Activated T-helper 2 cell treated with anti-CD3 and anti-CD28 coated beads, Interferon-gamma antibody, Interleukin-2, Interleukin-4, amounts not matched to agents 10 μg/mL and 5 μg/mL and 100 μg/mL, durations not matched to agents 14 hours and 24 hours and 36 hours (primary cell): ENCODE results near the gene PCDHA1. TPM values are rescaled to one million over a fixed set of nuclear protein-coding genes. Genes with fewer than 3 reads are reported as not detected.

ENCODE experiments used
- DNase-seq: peaks from one replicate; pipeline ENCODE4 v3.0.0; 2021; ENCODE audit warnings: low spot score
- H3K27ac Mint-ChIP-seq: one replicate; pipeline ENCODE4 v1.8.0; 2021; ENCODE audit warnings: mixed read lengths
- H3K27me3 Mint-ChIP-seq: one replicate; pipeline ENCODE4 v1.8.0; 2021; ENCODE audit warnings: low read depth, mixed read lengths
- H3K36me3 Mint-ChIP-seq: one replicate; pipeline ENCODE4 v1.8.0; 2021; ENCODE audit warnings: low read depth, mixed read lengths
- H3K4me1 Mint-ChIP-seq: one replicate; pipeline ENCODE4 v1.8.0; 2021; ENCODE audit warnings: low read depth, mixed read lengths
- H3K4me3 Mint-ChIP-seq: one replicate; pipeline ENCODE4 v1.8.0; 2021; ENCODE audit warnings: low read depth, mild to moderate bottlenecking, moderate library complexity, mixed read lengths
- H3K9me3 Mint-ChIP-seq: one replicate; pipeline ENCODE4 v1.8.0; 2021; ENCODE audit warnings: mixed read lengths
- intact Hi-C: fragments of 100-400 bp; cut with micrococcal nuclease; formaldehyde crosslinking; loops from one replicate; pipeline ENCODE4 v1.15.1; 2023
- total RNA-seq: library from RNA; stranded (reverse); gene quantifications from 2 replicates; pipeline ENCODE4 v1.2.3, GENCODE V29; 2022

PCDHA1 gene
- total RNA-seq, 1 donor from 2014 or later, result not detected

- Mint-ChIP-seq H3K4me1 (no peaks in the 10 kb centered on the region), H3K9me3 (no peaks in the 10 kb centered on the region), H3K27me3 (no peaks in the 10 kb centered on the region), H3K27ac (no peak overlapping the region), H3K4me3 (no peak overlapping the region), H3K36me3 (no peaks in the 10 kb centered on the region)
- intact Hi-C loops, result no loop called here
- no peak for DNase-seq
Observed at GRCh38 chr5:140978260-140978659, 192.3 kb downstream of the PCDHA1 start.

- no peak for DNase-seq
- no peaks in the 10 kb centered on the region for H3K9me3 Mint-ChIP-seq
- no peak overlapping the region for H3K4me3 Mint-ChIP-seq
- no peaks in the 10 kb centered on the region for H3K4me1 Mint-ChIP-seq
- H3K27me3 Mint-ChIP-seq, result no peaks in the 10 kb centered on the region
- H3K36me3 Mint-ChIP-seq, result no peaks in the 10 kb centered on the region
- no peak overlapping the region for H3K27ac Mint-ChIP-seq
- intact Hi-C loops, result no loop called here
Observed at GRCh38 chr5:140978983-140979382, 193.0 kb downstream of the PCDHA1 start.

- Mint-ChIP-seq H3K4me3 (no peak overlapping the region), H3K36me3 (no peaks in the 10 kb centered on the region), H3K4me1 (no peaks in the 10 kb centered on the region), H3K9me3 (no peaks in the 10 kb centered on the region), H3K27me3 (no peaks in the 10 kb centered on the region), H3K27ac (no peak overlapping the region)
- intact Hi-C loops, result no loop called here
- no peak for DNase-seq
Observed at GRCh38 chr5:140982083-140982716, 196.3 kb downstream of the PCDHA1 start.

GRCh38 chr5:140986117-140986521 is 200.2 kb downstream of the PCDHA1 start:
- DNase-seq, result no peak
- Mint-ChIP-seq H3K4me3 (no peak overlapping the region), H3K27ac (no peak overlapping the region), H3K4me1 (no peaks in the 10 kb centered on the region), H3K27me3 (no peaks in the 10 kb centered on the region), H3K9me3 (no peaks in the 10 kb centered on the region), H3K36me3 (no peaks in the 10 kb centered on the region)
- intact Hi-C loops, result no loop called here

GRCh38 chr5:140988100-140988499 is 202.2 kb downstream of the PCDHA1 start:
- intact Hi-C loops, result no loop called here
- H3K27me3 Mint-ChIP-seq, result no peaks in the 10 kb centered on the region
- H3K4me3 Mint-ChIP-seq, result no peak overlapping the region
- no peaks in the 10 kb centered on the region for H3K36me3 Mint-ChIP-seq
- no peak for DNase-seq
- no peaks in the 10 kb centered on the region for H3K9me3 Mint-ChIP-seq
- no peak overlapping the region for H3K27ac Mint-ChIP-seq
- H3K4me1 Mint-ChIP-seq, result no peaks in the 10 kb centered on the region

- DNase-seq, result no peak
- intact Hi-C loops, result no loop called here
- Mint-ChIP-seq H3K27ac (no peak overlapping the region), H3K4me1 (no peaks in the 10 kb centered on the region), H3K36me3 (no peaks in the 10 kb centered on the region), H3K4me3 (no peak overlapping the region), H3K27me3 (no peaks in the 10 kb centered on the region), H3K9me3 (no peaks in the 10 kb centered on the region)
Observed at GRCh38 chr5:140988608-140989007, 202.7 kb downstream of the PCDHA1 start.

- Mint-ChIP-seq H3K36me3 (no peaks in the 10 kb centered on the region), H3K27ac (no peak overlapping the region), H3K4me3 (no peak overlapping the region), H3K4me1 (no peaks in the 10 kb centered on the region), H3K9me3 (no peaks in the 10 kb centered on the region), H3K27me3 (no peaks in the 10 kb centered on the region)
- no peak for DNase-seq
- intact Hi-C loops, result no loop called here
Observed at GRCh38 chr5:140989254-140990020, 203.5 kb downstream of the PCDHA1 start.

GRCh38 chr5:140992828-140993227 is 206.9 kb downstream of the PCDHA1 start:
- no peaks in the 10 kb centered on the region for H3K9me3 Mint-ChIP-seq
- no peaks in the 10 kb centered on the region for H3K36me3 Mint-ChIP-seq
- H3K27me3 Mint-ChIP-seq, result no peaks in the 10 kb centered on the region
- no peaks in the 10 kb centered on the region for H3K4me1 Mint-ChIP-seq
- intact Hi-C loops, result no loop called here
- H3K27ac Mint-ChIP-seq, result no peak overlapping the region
- DNase-seq, result no peak
- H3K4me3 Mint-ChIP-seq, result no peak overlapping the region

GRCh38 chr5:140996060-140996459 is 210.1 kb downstream of the PCDHA1 start:
- H3K36me3 Mint-ChIP-seq, result no peaks in the 10 kb centered on the region
- H3K4me1 Mint-ChIP-seq, result no peaks in the 10 kb centered on the region
- peaks cover under 1% of the 10 kb centered on the region for H3K27me3 Mint-ChIP-seq
- no peaks in the 10 kb centered on the region for H3K9me3 Mint-ChIP-seq
- H3K4me3 Mint-ChIP-seq, result no peak overlapping the region
- no peak overlapping the region for H3K27ac Mint-ChIP-seq
- intact Hi-C loops, result no loop called here
- DNase-seq, result no peak

GRCh38 chr5:140998921-140999410 is 213.0 kb downstream of the PCDHA1 start:
- no peak overlapping the region for H3K4me3 Mint-ChIP-seq
- H3K36me3 Mint-ChIP-seq, result no peaks in the 10 kb centered on the region
- H3K27me3 Mint-ChIP-seq, result peaks cover 11% of the 10 kb centered on the region
- no peaks in the 10 kb centered on the region for H3K4me1 Mint-ChIP-seq
- H3K27ac Mint-ChIP-seq, result no peak overlapping the region
- intact Hi-C loops, result no loop called here
- no peak for DNase-seq
- no peaks in the 10 kb centered on the region for H3K9me3 Mint-ChIP-seq

GRCh38 chr5:141001446-141001843 is 215.5 kb downstream of the PCDHA1 start:
- H3K27me3 Mint-ChIP-seq, result peaks cover 11% of the 10 kb centered on the region
- no peak overlapping the region for H3K4me3 Mint-ChIP-seq
- H3K4me1 Mint-ChIP-seq, result no peaks in the 10 kb centered on the region
- intact Hi-C loops, result no loop called here
- H3K9me3 Mint-ChIP-seq, result no peaks in the 10 kb centered on the region
- H3K27ac Mint-ChIP-seq, result no peak overlapping the region
- no peaks in the 10 kb centered on the region for H3K36me3 Mint-ChIP-seq
- DNase-seq, result no peak

GRCh38 chr5:141001844-141002604 is 216.1 kb downstream of the PCDHA1 start:
- peaks cover 11% of the 10 kb centered on the region for H3K27me3 Mint-ChIP-seq
- H3K36me3 Mint-ChIP-seq, result no peaks in the 10 kb centered on the region
- no peak overlapping the region for H3K4me3 Mint-ChIP-seq
- no peaks in the 10 kb centered on the region for H3K9me3 Mint-ChIP-seq
- no peak overlapping the region for H3K27ac Mint-ChIP-seq
- intact Hi-C loops, result no loop called here
- H3K4me1 Mint-ChIP-seq, result no peaks in the 10 kb centered on the region
- DNase-seq, result no peak

- H3K36me3 Mint-ChIP-seq, result no peaks in the 10 kb centered on the region
- no peaks in the 10 kb centered on the region for H3K9me3 Mint-ChIP-seq
- H3K4me3 Mint-ChIP-seq, result no peak overlapping the region
- H3K4me1 Mint-ChIP-seq, result no peaks in the 10 kb centered on the region
- peaks cover 11% of the 10 kb centered on the region for H3K27me3 Mint-ChIP-seq
- DNase-seq, result no peak
- intact Hi-C loops, result no loop called here
- H3K27ac Mint-ChIP-seq, result no peak overlapping the region
Observed at GRCh38 chr5:141002605-141002965, 216.6 kb downstream of the PCDHA1 start.
